DND-41 (cell line): ENCODE measurements around the gene HAAO.
A peak's percentile ranks its signal among the peaks of the same experiment; 100 is the strongest.

ENCODE experiments used
- ATAC-seq: fragments of 200-7000 bp; cut with Tn5 transposase; 3 replicates; pipeline ENCODE4 v1.9.1; 2021; ENCODE audit warnings: low read depth; ENCODE audit not compliant: insufficient read depth
- DNase-seq: peaks from one replicate; pipeline ENCODE4 v3.0.0-alpha.2; 2020
- H2AFZ ChIP-seq: 2 replicates; pipeline ENCODE4 v1.6.0; 2012; ENCODE audit warnings: low read depth, low read length
- H3K27ac ChIP-seq: 2 replicates; pipeline ENCODE4 v1.5.1; 2012; ENCODE audit warnings: low read length, inconsistent platforms
- H3K27me3 ChIP-seq: fragments of 200-600 bp; sonication (generic); 2 replicates; pipeline ENCODE4 v1.6.0; 2012; ENCODE audit warnings: low read length, mild to moderate bottlenecking, inconsistent platforms; ENCODE audit not compliant: insufficient read depth, poor library complexity
- H3K36me3 ChIP-seq: 2 replicates; pipeline ENCODE4 v1.5.1; 2012; ENCODE audit warnings: low read length, inconsistent platforms; ENCODE audit not compliant: insufficient read depth
- H3K4me1 ChIP-seq: 2 replicates; pipeline ENCODE4 v1.5.1; 2012; ENCODE audit warnings: mild to moderate bottlenecking, low read length; ENCODE audit not compliant: insufficient read depth
- H3K4me2 ChIP-seq: 2 replicates; pipeline ENCODE4 v1.6.0; 2012; ENCODE audit warnings: mild to moderate bottlenecking, moderate library complexity, low read length, inconsistent platforms; ENCODE audit not compliant: insufficient read depth
- H3K4me3 ChIP-seq, 2 experiments: fragments of 200-600 bp in 1 of 2; shearing (Covaris generic) in 1 of 2; 2 replicates each; pipeline ENCODE4 v1.5.1; 2012 to 2016; ENCODE audit warnings: inconsistent platforms in 2 of 2, low read length in 2 of 2, mild to moderate bottlenecking in 2 of 2, low read depth in 1 of 2, moderate library complexity in 1 of 2
- H3K79me2 ChIP-seq: 2 replicates; pipeline ENCODE4 v1.6.0; 2012; ENCODE audit warnings: low read length, inconsistent platforms; ENCODE audit not compliant: insufficient read depth
- H3K9ac ChIP-seq: 2 replicates; pipeline ENCODE4 v1.6.0; 2012; ENCODE audit warnings: low read depth, mild to moderate bottlenecking, inconsistent platforms, low read length, moderate library complexity
- H3K9me3 ChIP-seq: 2 replicates; pipeline ENCODE4 v1.5.1; 2012; ENCODE audit warnings: low read length, moderate library complexity, mild to moderate bottlenecking, inconsistent platforms; ENCODE audit not compliant: insufficient read depth, severe bottlenecking
- H4K20me1 ChIP-seq: 2 replicates; pipeline ENCODE4 v1.6.0; 2012; ENCODE audit warnings: low read length; ENCODE audit not compliant: insufficient read depth
- CTCF ChIP-seq: IDR thresholded peaks from 2 replicates; pipeline ENCODE4 v1.5.1; 2012; ENCODE audit warnings: borderline replicate concordance, low read length, moderate library complexity, mild to moderate bottlenecking; ENCODE audit not compliant: poor library complexity, severe bottlenecking; ENCODE audit errors: extremely low read depth
- EZH2 ChIP-seq: IDR thresholded peaks from 3 replicates; pipeline ENCODE4 v1.6.1; 2012; ENCODE audit warnings: borderline replicate concordance, low read depth, mild to moderate bottlenecking, moderate library complexity, low read length, inconsistent platforms; ENCODE audit not compliant: severe bottlenecking

HAAO gene

GRCh38 chr2:42804891-42805290 lies 12.5 kb upstream of the HAAO start:
- no peaks in the 10 kb centered on the region for H3K9me3 ChIP-seq
- no peak overlapping the region for H3K27ac ChIP-seq
- no peaks in the 10 kb centered on the region for H4K20me1 ChIP-seq
- H3K4me3 ChIP-seq: no peak overlapping the region
- H3K36me3 ChIP-seq: no peaks in the 10 kb centered on the region
- H2AFZ ChIP-seq: no peak overlapping the region
- H3K79me2 ChIP-seq: no peaks in the 10 kb centered on the region
- ATAC-seq (no peak), DNase-seq (no peak)
- no peak for TF ChIP-seq CTCF
- no peak for TF ChIP-seq EZH2
- H3K27me3 ChIP-seq: no peaks in the 10 kb centered on the region
- H3K4me2 ChIP-seq: no peak overlapping the region
- no peak overlapping the region for H3K9ac ChIP-seq
- H3K4me1 ChIP-seq: peaks cover 8% of the 10 kb centered on the region

- Histone ChIP-seq H3K4me2 (no peak overlapping the region), H3K79me2 (no peaks in the 10 kb centered on the region), H3K9ac (no peak overlapping the region), H3K4me3 (no peak overlapping the region), H3K36me3 (no peaks in the 10 kb centered on the region), H3K9me3 (no peaks in the 10 kb centered on the region), H3K27ac (no peak overlapping the region), H4K20me1 (no peaks in the 10 kb centered on the region), H3K4me1 (peaks cover 3% of the 10 kb centered on the region; the same call in 1 of the 2 replicates), H3K27me3 (no peaks in the 10 kb centered on the region), H2AFZ (no peak overlapping the region)
- ATAC-seq (no peak), DNase-seq (no peak)
- TF ChIP-seq EZH2 (no peak), CTCF (no peak)
Observed at GRCh38 chr2:42804338-42804737, 12.0 kb upstream of the HAAO start.

- DNase-seq (no peak), ATAC-seq (no peak)
- TF ChIP-seq CTCF (peak; percentile 8), EZH2 (no peak)
Observed at GRCh38 chr2:42802150-42802549, 9.8 kb upstream of the HAAO start.

GRCh38 chr2:42801381-42801780 lies 9.0 kb upstream of the HAAO start:
- Histone ChIP-seq H3K36me3 (no peaks in the 10 kb centered on the region), H3K27ac (no peak overlapping the region), H3K4me3 (no peak overlapping the region), H3K9me3 (no peaks in the 10 kb centered on the region), H3K4me1 (no peaks in the 10 kb centered on the region), H3K27me3 (no peaks in the 10 kb centered on the region), H2AFZ (no peak overlapping the region; the same call in 1 of the 2 replicates), H4K20me1 (no peaks in the 10 kb centered on the region), H3K79me2 (no peaks in the 10 kb centered on the region), H3K9ac (no peak overlapping the region), H3K4me2 (no peak overlapping the region)
- DNase-seq: no peak
- ATAC-seq: no peak
- no peak for TF ChIP-seq EZH2
- no peak for TF ChIP-seq CTCF

More at GRCh38 chr2:42802150-42802549, 9.8 kb upstream of the HAAO start:
- Histone ChIP-seq H3K27ac (no peak overlapping the region), H3K27me3 (no peaks in the 10 kb centered on the region), H3K4me3 (no peak overlapping the region), H3K79me2 (no peaks in the 10 kb centered on the region), H4K20me1 (no peaks in the 10 kb centered on the region), H3K4me1 (no peaks in the 10 kb centered on the region), H2AFZ (no peak overlapping the region), H3K9ac (no peak overlapping the region), H3K9me3 (no peaks in the 10 kb centered on the region), H3K4me2 (no peak overlapping the region), H3K36me3 (no peaks in the 10 kb centered on the region)
